ENCODE data around the gene DLG2.

DLG2 gene

GRCh38 chr11:84247926-84248325, 1379.2 kb downstream of the DLG2 start:
- FAIRE-seq, result no peak
- TF ChIP-seq, protein P1, sequence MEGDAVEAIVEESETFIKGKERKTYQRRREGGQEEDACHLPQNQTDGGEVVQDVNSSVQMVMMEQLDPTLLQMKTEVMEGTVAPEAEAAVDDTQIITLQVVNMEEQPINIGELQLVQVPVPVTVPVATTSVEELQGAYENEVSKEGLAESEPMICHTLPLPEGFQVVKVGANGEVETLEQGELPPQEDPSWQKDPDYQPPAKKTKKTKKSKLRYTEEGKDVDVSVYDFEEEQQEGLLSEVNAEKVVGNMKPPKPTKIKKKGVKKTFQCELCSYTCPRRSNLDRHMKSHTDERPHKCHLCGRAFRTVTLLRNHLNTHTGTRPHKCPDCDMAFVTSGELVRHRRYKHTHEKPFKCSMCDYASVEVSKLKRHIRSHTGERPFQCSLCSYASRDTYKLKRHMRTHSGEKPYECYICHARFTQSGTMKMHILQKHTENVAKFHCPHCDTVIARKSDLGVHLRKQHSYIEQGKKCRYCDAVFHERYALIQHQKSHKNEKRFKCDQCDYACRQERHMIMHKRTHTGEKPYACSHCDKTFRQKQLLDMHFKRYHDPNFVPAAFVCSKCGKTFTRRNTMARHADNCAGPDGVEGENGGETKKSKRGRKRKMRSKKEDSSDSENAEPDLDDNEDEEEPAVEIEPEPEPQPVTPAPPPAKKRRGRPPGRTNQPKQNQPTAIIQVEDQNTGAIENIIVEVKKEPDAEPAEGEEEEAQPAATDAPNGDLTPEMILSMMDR (IDR thresholded peaks at IDR 0.05; ENCODE audit: insufficient read depth, missing control alignments), result no peak
- DNase-seq (ENCODE audit: insufficient read length, low spot score), result no peak

- no peak for FAIRE-seq
- TF ChIP-seq, protein P1 (IDR thresholded peaks at IDR 0.05; ENCODE audit: insufficient read depth, missing control alignments), result no peak
- no peak for DNase-seq (ENCODE audit: insufficient read length, low spot score)
These were observed 1380.0 kb downstream of the DLG2 start for GRCh38 chr11:84247129-84247528.

DNA sequence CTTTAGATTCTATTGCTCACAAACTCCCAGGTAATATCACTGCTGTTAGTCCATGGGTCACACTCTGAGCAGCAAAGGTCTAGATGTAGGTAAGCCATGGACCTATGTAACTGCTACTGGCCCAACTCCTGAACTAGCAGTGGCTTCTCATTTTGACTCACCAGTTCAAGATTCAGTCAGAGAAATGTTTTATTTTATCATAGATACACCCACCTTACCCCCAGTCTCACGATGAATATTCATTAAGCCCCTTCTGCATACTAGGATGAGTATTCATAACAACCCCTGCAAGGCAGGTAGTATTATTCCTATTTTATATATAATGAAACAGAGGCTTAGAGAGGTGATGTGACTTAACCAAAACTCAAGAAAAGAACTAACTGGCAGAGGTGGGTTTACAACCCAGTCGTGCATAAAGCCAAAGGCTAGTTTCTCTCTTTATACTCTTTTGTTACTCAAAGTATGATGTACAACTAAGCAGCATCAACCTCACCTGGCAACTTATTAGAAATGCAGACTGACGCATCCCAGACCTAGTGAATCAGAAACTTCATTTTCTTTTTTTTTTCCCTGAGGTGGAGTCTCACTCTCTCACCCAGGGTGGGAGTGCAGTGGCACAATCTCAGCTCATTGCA, 1383.4 kb downstream of the DLG2 start:
- TF ChIP-seq, protein P1 (IDR thresholded peaks at IDR 0.05; ENCODE audit: insufficient read depth, missing control alignments), result no peak
- FAIRE-seq, result no peak
- DNase-seq (ENCODE audit: insufficient read length, low spot score), result no peak

- TF ChIP-seq, protein P1 (IDR thresholded peaks at IDR 0.05; ENCODE audit: insufficient read depth, missing control alignments), result no peak
- no peak for FAIRE-seq
- DNase-seq (ENCODE audit: insufficient read length, low spot score), result no peak
These were observed 1385.6 kb downstream of the DLG2 start for GRCh38 chr11:84241343-84242131.

GRCh38 chr11:84240847-84241246, 1386.3 kb downstream of the DLG2 start:
- no peak for FAIRE-seq
- TF ChIP-seq, protein P1 (IDR thresholded peaks at IDR 0.05; ENCODE audit: insufficient read depth, missing control alignments), result no peak
- no peak for DNase-seq (ENCODE audit: insufficient read length, low spot score)

- TF ChIP-seq, protein P1 (IDR thresholded peaks at IDR 0.05; ENCODE audit: insufficient read depth, missing control alignments), result no peak
- DNase-seq (ENCODE audit: insufficient read length, low spot score) (no peak), FAIRE-seq (no peak)
These were observed 1390.7 kb downstream of the DLG2 start for GRCh38 chr11:84236436-84236835.
